Cerebellar cortex (tissue), 1 donor: ENCODE results near the gene MFSD12.

ENCODE experiments used
- DNase-seq: peaks from one replicate; pipeline ENCODE4 v3.0.0-alpha.2; 2015; ENCODE audit warnings: low spot score

Gene MFSD12

GRCh38 chr19:3555653-3556422, 1.5 kb downstream of the MFSD12 start:
- DNase-seq = no peak

DNA sequence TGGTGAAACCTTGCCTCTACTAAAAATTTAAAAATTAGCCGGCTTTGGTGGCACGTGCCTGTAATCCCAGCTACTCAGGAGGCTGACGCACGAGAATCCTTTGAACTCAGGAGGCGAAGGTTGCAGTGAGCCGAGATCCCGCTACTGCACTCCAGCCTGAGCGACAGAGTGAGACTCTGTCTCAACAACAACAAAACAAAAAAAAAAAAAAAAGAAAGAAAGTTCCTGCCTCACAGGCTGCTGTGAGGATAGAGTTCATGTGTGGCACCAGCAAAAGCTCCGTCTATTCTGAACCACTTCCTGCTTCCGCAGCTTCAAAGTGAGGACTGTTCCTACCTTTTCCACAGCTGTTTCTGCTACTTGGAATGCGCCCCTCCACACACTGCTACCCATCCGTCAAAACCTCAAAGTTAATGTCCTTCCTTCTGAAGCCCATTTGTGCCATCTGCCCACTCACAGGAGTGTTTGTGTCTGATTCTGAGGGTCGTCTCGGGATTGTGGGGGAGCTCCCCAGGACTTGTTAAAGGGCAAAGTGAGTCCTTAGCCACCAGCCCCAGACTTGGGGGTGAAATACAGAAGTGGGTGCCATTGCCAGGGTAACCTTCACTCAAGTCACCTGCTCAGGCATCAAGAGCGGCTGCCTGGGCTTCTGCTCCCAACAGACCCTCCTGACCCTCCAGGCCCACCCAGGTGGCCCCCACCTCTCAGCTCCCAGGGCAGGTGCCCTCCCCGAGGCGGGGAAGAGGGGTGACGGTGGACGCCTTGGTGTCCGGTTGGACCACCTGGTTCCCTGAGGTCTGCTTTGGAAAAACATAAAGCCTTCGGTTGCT, 2.9 kb downstream of the MFSD12 start:
- no peak for DNase-seq

DNA sequence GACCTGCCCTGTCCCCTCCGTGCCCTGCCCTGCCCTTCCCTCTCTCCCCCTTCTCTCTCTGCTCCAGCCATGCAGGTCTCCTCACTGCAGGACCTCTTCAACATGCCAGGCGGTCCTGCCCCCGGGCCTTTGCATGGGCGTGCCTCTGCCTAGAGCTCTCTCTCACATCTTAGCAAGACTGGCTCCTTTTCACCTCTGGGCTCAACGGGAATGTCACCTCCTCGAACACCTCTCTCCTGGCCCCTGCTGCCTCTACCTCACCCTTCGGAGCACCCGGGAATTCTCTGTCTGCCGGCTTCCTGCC, 5.6 kb downstream of the MFSD12 start:
- no peak for DNase-seq

- DNase-seq = no peak
These were observed 6.2 kb downstream of the MFSD12 start for GRCh38 chr19:3550947-3551791.

GRCh38 chr19:3549816-3550215, 7.6 kb downstream of the MFSD12 start:
- DNase-seq = no peak

- DNase-seq = no peak
These were observed 8.8 kb downstream of the MFSD12 start for GRCh38 chr19:3548606-3549005.

- DNase-seq = no peak
These were observed 9.6 kb downstream of the MFSD12 start for GRCh38 chr19:3547767-3548282.

DNA sequence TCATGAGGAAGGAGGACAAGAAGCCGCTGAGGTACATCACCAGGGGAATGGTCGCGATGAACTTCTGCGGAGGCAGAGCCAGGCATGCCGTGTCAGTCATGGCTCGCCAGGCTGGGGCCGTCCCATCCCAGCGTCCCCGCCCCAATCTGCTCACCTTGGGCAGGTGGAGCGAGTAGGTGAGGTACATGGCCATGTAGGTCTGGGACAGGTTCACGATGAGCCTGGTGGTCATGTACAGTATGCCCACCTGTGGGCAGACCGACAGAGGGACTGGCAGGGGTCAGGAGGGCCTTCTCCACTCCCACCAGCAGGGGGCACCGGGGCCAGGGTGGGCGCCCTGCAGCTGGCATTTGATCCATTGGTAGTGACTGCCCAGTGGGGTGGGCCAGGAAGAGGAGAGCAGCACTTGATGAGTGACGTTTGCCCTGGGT, 10.1 kb downstream of the MFSD12 start:
- no peak for DNase-seq

- DNase-seq = no peak
These were observed 11.3 kb downstream of the MFSD12 start for GRCh38 chr19:3546119-3546518.

- no peak for DNase-seq
These were observed 11.7 kb downstream of the MFSD12 start for GRCh38 chr19:3545669-3546034.

DNA sequence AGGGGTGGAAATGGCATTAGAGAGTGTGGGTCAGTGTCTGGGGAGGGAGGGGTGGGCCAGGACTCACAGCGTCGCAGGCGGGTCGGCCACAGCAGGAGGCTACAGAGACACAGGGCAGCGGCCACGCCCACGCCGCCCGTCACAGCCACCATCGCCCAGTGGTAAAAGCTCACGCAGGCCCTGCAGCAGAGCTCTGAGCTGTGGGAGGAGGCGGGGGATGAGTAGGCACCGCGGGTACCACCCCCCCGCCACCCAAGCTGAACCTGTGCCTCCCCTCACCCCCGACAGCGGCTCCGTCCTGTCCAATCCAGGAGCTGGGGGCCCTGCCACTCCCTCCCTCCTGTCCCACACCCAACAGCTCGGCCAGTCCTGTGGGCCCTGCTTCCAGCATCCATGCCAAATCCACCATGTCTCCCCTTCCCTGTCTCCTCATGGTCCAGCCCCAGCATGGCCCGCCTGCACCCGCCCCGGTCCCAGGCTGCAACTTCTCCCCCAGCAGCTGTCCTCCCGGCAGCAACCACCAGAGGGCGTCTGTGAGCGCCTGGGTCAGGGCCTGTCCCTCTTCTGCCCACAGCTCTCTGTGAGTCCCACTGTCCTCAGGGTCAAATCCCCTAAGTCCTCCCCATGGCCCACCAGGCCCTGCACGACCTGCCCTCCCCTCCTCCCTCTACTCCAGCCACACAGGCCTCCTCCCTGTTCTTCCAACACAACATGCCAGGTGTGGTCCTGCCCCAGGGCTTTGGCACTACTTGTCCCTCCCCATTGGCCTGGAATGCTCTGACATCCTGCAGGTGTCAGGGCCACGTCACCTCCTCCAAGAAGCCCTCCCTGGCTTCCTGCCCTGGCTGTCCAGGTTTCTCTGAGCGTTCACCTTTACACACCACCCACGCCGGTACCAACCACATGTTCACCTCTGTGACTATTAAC, 12.4 kb downstream of the MFSD12 start:
- peak; percentile 61 for DNase-seq

DNA sequence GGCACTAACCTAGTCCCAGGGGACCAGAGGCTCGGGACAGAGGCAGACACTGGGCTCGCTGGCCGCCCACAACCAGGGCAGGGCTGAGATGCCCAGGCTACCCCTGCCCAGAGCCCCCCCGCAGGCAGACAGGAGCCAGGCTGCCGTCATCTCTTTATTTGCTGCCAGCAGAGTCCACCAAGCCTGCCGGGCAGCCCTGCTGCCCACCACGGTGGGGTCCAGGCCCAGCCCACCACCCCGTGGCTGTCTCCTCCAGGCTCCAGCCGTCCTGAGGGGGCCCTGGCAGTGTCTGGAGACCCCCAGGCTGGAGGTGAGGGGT, 13.4 kb downstream of the MFSD12 start:
- DNase-seq = no peak

DNA sequence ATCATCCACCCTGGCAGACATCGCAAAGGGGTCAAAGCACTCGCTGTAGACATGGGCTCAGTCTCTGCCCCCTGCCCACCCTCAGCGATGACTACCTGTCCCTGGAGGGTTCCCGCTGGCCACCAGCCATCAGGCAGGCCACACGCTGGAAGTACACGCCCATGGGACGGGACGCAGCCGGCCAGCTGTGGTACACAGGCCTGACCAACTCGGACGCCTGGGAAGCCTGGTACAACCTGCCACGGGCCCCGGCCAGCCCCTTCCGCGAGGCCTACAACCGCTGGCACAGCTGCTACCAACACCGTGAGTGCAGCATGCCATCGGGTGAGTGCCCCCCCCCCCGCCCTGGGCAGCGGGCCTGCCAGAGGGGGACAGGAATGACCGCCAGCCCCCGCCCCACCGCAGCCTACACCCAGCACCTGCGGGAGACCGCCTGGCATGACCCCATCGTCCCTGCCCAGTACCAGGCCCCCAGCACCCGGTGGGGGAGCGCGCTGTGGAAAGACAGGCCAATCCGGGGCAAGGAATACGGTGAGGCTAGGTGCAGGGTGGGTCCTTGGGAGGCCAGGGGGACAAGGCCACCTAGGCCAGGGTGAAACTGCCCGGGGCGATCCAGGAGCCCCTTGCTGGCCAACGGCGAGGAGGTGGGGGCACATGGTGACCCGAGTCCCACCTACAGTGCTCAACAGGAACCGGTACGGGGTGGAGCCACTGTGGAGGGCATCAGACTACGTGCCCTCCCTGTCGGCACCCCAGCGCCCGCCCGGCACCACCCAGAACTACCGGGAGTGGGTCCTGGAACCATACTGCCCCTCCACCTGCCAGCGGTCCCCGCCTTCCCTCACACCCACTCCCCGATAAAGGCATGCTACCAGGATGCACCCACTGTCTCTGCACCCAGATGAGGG, 14.0 kb downstream of the MFSD12 start:
- DNase-seq = no peak

GRCh38 chr19:3539756-3540118, 17.6 kb downstream of the MFSD12 start:
- DNase-seq = no peak

DNA sequence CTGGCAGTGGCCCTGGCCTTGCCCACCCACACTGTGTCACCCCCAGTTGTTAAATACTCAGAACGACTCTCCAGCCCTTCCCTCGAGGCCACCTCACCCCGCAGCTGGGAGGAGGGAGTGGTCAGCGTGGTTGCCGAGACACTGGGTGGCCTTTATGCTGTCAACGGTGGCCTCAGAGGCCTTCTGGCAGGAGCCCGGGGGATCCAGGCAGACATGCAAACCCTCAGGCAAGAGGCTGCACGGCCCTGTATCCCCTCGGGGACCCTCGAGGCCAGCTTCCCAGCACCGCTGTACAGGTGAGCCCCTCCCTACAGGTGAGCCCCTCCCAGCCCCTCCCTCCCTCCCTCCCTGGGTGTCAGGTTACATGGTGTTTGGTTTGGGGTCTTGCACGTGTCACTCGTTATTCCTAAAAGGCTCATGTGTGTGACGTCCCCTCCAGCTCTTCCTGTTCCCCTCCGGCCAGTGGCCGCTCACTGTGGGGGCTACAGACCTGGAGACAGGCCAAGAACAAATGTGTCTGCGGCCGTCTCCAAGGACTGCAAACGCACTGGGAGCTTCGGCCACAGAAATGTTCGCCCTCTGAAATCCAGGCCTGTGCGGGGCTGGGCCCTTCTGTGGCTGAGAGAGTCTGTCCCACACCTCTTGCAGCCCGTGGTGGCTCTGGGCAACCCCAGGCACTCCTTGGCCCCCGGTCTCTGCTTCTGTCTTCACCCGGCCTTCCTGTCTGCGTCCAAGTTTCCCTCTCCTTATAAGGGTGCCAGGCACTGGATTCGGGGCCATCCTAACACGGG, 18.2 kb downstream of the MFSD12 start, which contains the start of gene TEKTIP1:
Gene TEKTIP1, plus strand, starts transcription at position 210 of the 791 bp plus-strand sequence. Its CDS starts 4 bp downstream, at position 214.
- DNase-seq = peak; percentile 33

DNA sequence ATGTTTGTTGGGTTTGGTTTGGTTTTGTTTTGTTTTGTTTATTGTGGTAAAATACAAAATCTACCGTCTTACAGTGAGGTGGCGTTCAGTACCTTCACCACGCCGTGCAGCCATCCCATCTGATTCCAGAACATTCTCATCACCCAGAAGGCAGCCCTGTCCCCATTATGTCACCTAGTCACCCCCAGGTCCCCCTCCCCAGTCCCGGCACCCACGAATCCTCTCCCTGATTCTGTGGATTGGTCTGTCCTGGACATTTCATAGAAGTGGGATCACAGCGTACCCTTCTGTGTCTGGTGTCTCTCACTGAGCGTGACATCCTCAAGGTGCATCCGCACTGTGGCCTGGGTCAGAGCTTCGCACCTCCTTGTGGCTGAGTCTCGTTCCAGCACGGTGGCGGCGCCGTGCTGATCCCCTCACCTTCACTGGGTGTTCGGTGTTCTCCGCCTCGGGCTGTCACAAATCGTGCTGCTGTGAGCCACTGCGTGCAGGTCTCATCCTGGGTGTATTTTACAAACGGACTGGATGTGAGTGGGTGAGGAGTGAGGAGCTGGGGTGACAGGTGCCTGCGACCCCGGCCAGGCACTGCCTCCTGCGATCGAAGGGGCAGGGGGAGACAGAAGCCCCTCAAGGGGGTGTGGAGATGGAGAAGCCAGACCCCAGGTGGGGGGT, 19.0 kb downstream of the MFSD12 start:
- no peak for DNase-seq

DNA sequence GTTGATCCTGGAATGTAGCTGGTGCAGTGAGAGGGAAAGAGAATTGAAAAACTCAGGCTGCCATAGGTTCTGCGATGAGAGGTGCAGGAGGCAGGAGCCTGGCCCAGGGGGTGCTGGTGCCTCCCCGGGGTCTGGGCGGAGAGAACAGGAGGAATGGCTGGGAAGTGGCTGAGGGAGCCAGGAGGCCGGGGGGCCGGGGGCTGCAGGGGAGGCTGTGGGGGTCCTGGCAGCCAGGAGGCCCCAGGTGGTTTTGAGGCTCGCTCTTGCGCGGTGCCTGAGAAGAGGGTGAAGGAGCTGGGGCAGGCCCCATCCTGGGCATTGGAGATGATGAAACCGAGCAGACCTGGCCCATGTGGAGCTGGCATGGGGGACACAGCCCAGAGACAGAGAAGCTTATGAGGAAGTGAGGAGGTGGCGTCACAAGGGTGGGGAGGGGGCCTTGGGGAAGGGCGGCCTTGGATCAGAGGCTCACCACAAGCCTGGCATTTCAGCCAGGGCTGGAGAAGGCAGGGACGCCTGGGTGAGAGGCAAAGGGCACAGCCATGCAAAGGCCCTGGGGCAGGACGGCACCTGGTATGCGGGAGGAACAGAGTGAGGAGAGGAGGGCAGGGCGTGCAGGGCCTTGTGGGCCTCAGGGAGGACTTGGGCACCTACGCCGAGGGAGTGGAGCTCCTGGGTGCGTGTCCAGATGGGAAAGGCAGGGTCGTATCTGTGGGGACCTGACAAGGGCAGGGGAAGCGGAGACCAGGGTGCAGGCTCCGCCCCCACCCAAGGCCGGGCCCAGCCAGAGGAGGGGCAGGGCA, 19.7 kb downstream of the MFSD12 start:
- DNase-seq = no peak

DNA sequence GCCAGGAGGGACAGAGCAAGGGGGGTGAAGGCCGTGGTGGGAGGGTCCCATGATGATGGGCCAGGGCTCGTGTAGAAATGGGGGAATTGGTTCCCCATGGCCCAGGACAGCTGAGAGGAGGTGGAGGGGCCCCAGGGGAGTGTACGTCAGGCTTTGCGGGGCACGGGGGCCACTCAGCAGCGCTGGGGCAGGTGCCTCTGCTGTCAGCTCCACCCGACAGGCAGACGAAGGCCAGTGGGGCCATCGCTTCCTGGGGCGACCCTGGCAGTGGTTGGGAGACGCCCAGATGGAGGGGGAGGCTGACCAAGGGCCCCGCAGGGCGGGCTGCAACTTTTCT, 20.3 kb downstream of the MFSD12 start:
- DNase-seq = no peak
